Measurements from ENCODE around the gene CMIP.
A peak's percentile ranks its signal among the peaks of the same experiment; 100 is the strongest.

The CMIP gene

DNA sequence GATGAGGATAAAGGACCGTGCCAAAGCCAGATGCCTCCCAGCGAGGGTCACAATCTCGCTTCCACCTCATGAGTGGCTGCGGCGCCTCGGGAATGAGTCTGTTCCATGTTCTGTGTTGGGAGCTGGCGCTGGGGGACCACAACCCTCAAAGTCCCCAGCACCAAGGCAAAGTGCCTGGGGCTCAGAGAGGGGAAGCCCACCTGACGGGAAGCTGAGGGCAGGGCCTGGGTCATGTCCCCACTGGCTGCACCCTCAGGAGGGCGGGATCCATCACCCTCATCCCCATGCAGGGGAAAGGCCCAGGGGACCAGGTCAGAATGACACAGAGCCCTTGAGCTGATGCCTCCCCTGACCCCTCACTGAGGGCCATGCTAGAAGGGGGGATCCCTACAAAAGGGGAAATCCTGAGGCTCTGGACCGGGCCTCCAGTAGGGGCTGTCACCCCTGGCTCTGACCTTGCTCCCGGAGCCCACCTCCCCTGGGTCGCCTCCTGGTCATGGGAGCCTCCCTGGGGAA, 183.2 kb downstream of the CMIP start:
- no peaks in the 10 kb centered on the region for H3K36me3 ChIP-seq (ENCODE audit: control insufficient read depth, insufficient read depth, low read length)
- H3K9me3 ChIP-seq (ENCODE audit: control insufficient read depth, low read length): no peaks in the 10 kb centered on the region
- H3K27ac ChIP-seq (ENCODE audit: insufficient read depth, low read length, poor library complexity, severe bottlenecking): no peak overlapping the region
- H3K4me1 ChIP-seq (ENCODE audit: control insufficient read depth, insufficient read depth, low read length, poor library complexity, severe bottlenecking): peaks cover 9% of the 10 kb centered on the region
- no peak overlapping the region for H3K4me3 ChIP-seq (ENCODE audit: insufficient read depth, low read depth, low read length, poor library complexity, severe bottlenecking)
- H3K27me3 ChIP-seq (replicated peaks; ENCODE audit: control insufficient read depth, insufficient read depth, low read length, poor library complexity, severe bottlenecking): no peaks in the 10 kb centered on the region
- DNase-seq: no peak

GRCh38 chr16:81629034-81629802, 184.6 kb downstream of the CMIP start:
- H3K9me3 ChIP-seq (ENCODE audit: control insufficient read depth, low read length): no peaks in the 10 kb centered on the region
- no peak overlapping the region for H3K27ac ChIP-seq (ENCODE audit: insufficient read depth, low read length, poor library complexity, severe bottlenecking)
- DNase-seq: no peak

GRCh38 chr16:81629896-81630634, 185.5 kb downstream of the CMIP start:
- Histone ChIP-seq H3K4me3 (ENCODE audit: insufficient read depth, low read depth, low read length, poor library complexity, severe bottlenecking) (no peak overlapping the region), H3K4me1 (ENCODE audit: control insufficient read depth, insufficient read depth, low read length, poor library complexity, severe bottlenecking) (peaks cover 19% of the 10 kb centered on the region), H3K9me3 (ENCODE audit: control insufficient read depth, low read length) (no peaks in the 10 kb centered on the region), H3K27me3 (replicated peaks; ENCODE audit: control insufficient read depth, insufficient read depth, low read length, poor library complexity, severe bottlenecking) (no peaks in the 10 kb centered on the region), H3K36me3 (ENCODE audit: control insufficient read depth, insufficient read depth, low read length) (no peaks in the 10 kb centered on the region), H3K27ac (ENCODE audit: insufficient read depth, low read length, poor library complexity, severe bottlenecking) (peak overlapping the region; percentile 4)
- no peak for DNase-seq

More at GRCh38 chr16:81629034-81629802, 184.6 kb downstream of the CMIP start:
- H3K4me3 ChIP-seq (ENCODE audit: insufficient read depth, low read depth, low read length, poor library complexity, severe bottlenecking): no peak overlapping the region
- H3K4me1 ChIP-seq (ENCODE audit: control insufficient read depth, insufficient read depth, low read length, poor library complexity, severe bottlenecking): peaks cover 19% of the 10 kb centered on the region
- H3K27me3 ChIP-seq (replicated peaks; ENCODE audit: control insufficient read depth, insufficient read depth, low read length, poor library complexity, severe bottlenecking): no peaks in the 10 kb centered on the region
- no peaks in the 10 kb centered on the region for H3K36me3 ChIP-seq (ENCODE audit: control insufficient read depth, insufficient read depth, low read length)

DNA sequence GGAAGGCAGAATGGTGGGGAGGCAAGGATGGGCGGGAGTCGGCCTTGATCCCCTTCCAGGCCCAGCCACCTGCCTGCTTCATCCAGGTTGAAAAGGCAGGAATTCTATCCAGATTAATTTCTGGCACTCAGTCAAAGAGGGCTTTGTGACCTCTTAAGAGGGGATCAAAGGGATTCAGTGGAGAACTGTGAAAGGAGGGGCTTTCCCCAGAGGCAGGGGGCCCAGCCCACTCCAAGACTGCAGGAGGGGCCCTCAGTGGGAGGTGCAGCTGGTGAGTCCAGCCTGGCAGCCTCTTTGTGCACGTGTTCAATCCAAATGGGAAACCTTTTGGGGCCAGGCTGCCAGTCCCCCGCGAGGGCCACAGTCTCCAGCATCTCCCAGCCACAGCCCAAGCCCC, 186.0 kb downstream of the CMIP start:
- Histone ChIP-seq H3K4me1 (ENCODE audit: control insufficient read depth, insufficient read depth, low read length, poor library complexity, severe bottlenecking) (peaks cover 19% of the 10 kb centered on the region), H3K27me3 (replicated peaks; ENCODE audit: control insufficient read depth, insufficient read depth, low read length, poor library complexity, severe bottlenecking) (no peaks in the 10 kb centered on the region), H3K27ac (ENCODE audit: insufficient read depth, low read length, poor library complexity, severe bottlenecking) (no peak overlapping the region), H3K9me3 (ENCODE audit: control insufficient read depth, low read length) (no peaks in the 10 kb centered on the region), H3K4me3 (ENCODE audit: insufficient read depth, low read depth, low read length, poor library complexity, severe bottlenecking) (no peak overlapping the region), H3K36me3 (ENCODE audit: control insufficient read depth, insufficient read depth, low read length) (no peaks in the 10 kb centered on the region)
- DNase-seq: no peak

GRCh38 chr16:81632392-81633146, 188.0 kb downstream of the CMIP start:
- H3K27me3 ChIP-seq (replicated peaks; ENCODE audit: control insufficient read depth, insufficient read depth, low read length, poor library complexity, severe bottlenecking): no peaks in the 10 kb centered on the region
- H3K4me3 ChIP-seq (ENCODE audit: insufficient read depth, low read depth, low read length, poor library complexity, severe bottlenecking): no peak overlapping the region
- peak; percentile 57 to 80 (median 71) for DNase-seq
- peak overlapping the region; percentile 75 for H3K27ac ChIP-seq (ENCODE audit: insufficient read depth, low read length, poor library complexity, severe bottlenecking)
- no peaks in the 10 kb centered on the region for H3K36me3 ChIP-seq (ENCODE audit: control insufficient read depth, insufficient read depth, low read length)
- no peaks in the 10 kb centered on the region for H3K9me3 ChIP-seq (ENCODE audit: control insufficient read depth, low read length)
- peaks cover 19% of the 10 kb centered on the region for H3K4me1 ChIP-seq (ENCODE audit: control insufficient read depth, insufficient read depth, low read length, poor library complexity, severe bottlenecking)

- Histone ChIP-seq H3K27ac (ENCODE audit: insufficient read depth, low read length, poor library complexity, severe bottlenecking) (peak overlapping the region; percentile 75), H3K36me3 (ENCODE audit: control insufficient read depth, insufficient read depth, low read length) (no peaks in the 10 kb centered on the region), H3K4me3 (ENCODE audit: insufficient read depth, low read depth, low read length, poor library complexity, severe bottlenecking) (no peak overlapping the region), H3K9me3 (ENCODE audit: control insufficient read depth, low read length) (no peaks in the 10 kb centered on the region), H3K4me1 (ENCODE audit: control insufficient read depth, insufficient read depth, low read length, poor library complexity, severe bottlenecking) (peaks cover 19% of the 10 kb centered on the region), H3K27me3 (replicated peaks; ENCODE audit: control insufficient read depth, insufficient read depth, low read length, poor library complexity, severe bottlenecking) (no peaks in the 10 kb centered on the region)
- DNase-seq: no peak
Measured at GRCh38 chr16:81633147-81633619, 188.6 kb downstream of the CMIP start.

- H3K36me3 ChIP-seq (ENCODE audit: control insufficient read depth, insufficient read depth, low read length): no peaks in the 10 kb centered on the region
- H3K27ac ChIP-seq (ENCODE audit: insufficient read depth, low read length, poor library complexity, severe bottlenecking): peak overlapping the region; percentile 75
- no peak for DNase-seq
- no peak overlapping the region for H3K4me3 ChIP-seq (ENCODE audit: insufficient read depth, low read depth, low read length, poor library complexity, severe bottlenecking)
- no peaks in the 10 kb centered on the region for H3K27me3 ChIP-seq (replicated peaks; ENCODE audit: control insufficient read depth, insufficient read depth, low read length, poor library complexity, severe bottlenecking)
- no peaks in the 10 kb centered on the region for H3K9me3 ChIP-seq (ENCODE audit: control insufficient read depth, low read length)
- H3K4me1 ChIP-seq (ENCODE audit: control insufficient read depth, insufficient read depth, low read length, poor library complexity, severe bottlenecking): peaks cover 19% of the 10 kb centered on the region
Measured at GRCh38 chr16:81633680-81634379, 189.2 kb downstream of the CMIP start.

DNA sequence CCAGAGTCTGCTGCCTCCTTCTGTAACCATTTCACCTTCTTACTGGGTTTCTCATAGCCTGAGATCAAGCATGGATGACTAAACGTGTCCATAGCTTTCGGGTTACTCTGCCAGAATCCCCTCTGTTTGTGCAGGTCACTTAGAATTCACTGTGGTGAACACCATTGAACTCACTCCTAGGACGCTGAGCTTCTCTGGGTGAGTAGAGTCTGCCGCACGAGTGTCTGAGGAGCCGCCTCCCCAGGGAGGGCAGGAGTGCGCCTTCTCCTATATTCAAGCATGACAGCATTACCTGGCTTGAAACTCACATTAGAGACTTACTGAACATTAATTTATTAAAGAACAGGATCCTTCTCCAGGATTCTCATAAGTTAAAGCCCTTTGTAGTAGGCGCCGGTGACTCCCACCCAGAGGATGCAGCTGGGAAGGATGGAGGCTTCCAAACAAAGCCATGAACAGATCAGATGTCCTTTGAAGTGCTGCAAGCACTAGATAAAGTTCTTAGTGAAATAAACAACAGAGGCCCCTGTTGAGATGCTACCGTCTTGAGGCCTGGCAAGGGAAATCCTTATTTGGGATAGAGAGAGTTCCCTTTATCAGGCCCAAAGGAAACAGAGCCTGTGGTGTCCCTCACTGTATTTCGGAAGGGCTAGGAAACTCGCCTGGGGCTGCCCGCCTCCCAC, 189.9 kb downstream of the CMIP start:
- Histone ChIP-seq H3K4me1 (ENCODE audit: control insufficient read depth, insufficient read depth, low read length, poor library complexity, severe bottlenecking) (peaks cover 19% of the 10 kb centered on the region), H3K36me3 (ENCODE audit: control insufficient read depth, insufficient read depth, low read length) (no peaks in the 10 kb centered on the region), H3K27ac (ENCODE audit: insufficient read depth, low read length, poor library complexity, severe bottlenecking) (no peak overlapping the region), H3K9me3 (ENCODE audit: control insufficient read depth, low read length) (no peaks in the 10 kb centered on the region), H3K4me3 (ENCODE audit: insufficient read depth, low read depth, low read length, poor library complexity, severe bottlenecking) (no peak overlapping the region), H3K27me3 (replicated peaks; ENCODE audit: control insufficient read depth, insufficient read depth, low read length, poor library complexity, severe bottlenecking) (no peaks in the 10 kb centered on the region)
- DNase-seq: no peak

Measured in effector memory CD4-positive, alpha-beta T cell (primary cell).